NCI-H2081 (cell line): ENCODE measurements around the gene DHPS.
"Not testable (repeated sequence)": the region's sequence is repeated elsewhere in the genome, so short reads cannot be mapped to it uniquely, and the experiment has no call there.

Source experiments
- DNase-seq, 2 experiments: peaks; one replicate each; lab custom pipeline; 2025; lab: John Stamatoyannopoulos, UW

The DHPS gene

DNA sequence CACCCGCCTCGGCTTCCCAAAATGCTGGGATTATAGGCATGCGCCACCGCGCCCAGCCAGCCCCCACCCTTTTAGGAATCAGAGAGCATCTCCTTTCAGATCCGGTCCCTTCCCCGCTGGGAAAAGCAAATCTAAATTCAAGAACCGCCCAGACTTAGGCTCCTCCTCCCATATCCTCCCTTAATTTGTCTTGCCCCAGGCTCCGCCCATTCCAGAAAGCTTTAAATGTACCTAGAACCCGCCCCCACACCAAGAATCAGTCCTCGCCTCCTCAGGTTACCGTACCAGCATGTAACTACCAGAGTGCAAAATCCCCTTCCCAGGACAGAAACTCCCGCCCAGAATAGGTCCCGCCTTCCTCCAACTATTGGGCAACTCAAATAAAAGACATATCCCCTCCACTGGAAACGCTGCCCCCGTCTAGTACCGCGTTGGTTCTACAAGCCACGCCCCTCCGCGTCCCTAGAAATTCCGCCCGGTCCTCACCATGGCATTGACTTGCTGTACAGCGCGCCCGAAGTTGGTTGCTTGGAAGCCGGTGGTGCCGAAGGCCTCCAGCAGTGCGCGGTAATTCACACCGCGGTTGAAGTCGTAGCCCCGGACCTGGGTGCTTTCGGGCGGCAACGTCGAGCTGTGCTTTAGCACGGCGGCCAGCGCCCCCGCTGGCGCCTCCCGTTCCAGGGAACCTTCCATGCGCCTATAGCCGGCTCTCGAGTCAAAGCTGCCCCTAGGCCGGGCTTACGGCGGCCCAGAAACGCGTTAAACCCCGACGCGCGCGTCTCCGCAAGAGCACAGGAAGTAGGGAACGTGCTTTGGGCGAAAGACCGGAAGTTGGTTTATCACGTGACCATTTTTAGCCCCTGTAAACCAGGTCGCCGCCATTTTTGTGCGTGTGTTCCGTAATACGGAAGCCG, at the start of gene DHPS:
DHPS (minus strand) TSS at position 807 of the 914 bp plus-strand sequence; CDS start at position 693, 114 bp downstream.
- peak; percentile 95 to 96 for DNase-seq

DNA sequence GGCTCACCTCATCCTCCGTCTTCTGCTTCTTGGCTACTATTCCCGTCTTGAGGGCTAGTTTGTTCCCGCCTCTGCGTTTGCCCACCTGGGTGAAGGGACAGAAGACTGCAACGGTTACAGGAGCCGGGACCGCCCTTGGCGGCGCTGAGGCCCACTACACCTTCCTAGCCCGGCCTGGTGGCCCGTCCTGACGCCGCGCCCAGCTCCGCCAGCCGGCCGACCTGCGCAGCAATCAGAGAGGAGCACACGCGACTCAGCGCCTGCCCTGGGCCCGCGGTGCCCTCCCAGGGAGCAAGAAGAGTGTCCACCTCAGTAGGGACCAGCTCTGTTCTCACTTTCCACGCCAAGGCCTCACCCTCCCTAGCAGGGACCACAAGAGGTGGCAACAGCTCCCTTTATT, 49.7 kb upstream of the DHPS start:
- no peak for DNase-seq

DNA sequence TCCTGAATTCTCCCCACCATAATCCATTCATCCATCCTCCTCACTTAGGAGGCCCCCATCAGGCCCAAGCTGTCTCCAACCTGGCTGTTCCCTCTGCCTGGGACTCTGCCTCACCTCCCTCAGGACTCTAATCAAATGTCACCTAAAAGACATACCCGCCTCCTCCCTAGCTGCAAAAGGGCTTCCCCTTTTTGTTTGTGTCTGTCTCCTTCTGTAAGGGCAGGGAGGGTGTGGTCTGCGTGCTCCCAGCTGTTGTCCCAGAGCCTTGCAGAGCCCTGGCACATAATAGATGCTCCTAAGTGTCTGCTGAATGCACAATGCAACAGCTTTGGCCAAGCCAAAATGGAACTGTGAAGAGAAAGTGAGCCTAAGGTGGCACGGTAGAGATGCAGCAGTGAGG, 48.4 kb upstream of the DHPS start:
- no peak for DNase-seq

DNA sequence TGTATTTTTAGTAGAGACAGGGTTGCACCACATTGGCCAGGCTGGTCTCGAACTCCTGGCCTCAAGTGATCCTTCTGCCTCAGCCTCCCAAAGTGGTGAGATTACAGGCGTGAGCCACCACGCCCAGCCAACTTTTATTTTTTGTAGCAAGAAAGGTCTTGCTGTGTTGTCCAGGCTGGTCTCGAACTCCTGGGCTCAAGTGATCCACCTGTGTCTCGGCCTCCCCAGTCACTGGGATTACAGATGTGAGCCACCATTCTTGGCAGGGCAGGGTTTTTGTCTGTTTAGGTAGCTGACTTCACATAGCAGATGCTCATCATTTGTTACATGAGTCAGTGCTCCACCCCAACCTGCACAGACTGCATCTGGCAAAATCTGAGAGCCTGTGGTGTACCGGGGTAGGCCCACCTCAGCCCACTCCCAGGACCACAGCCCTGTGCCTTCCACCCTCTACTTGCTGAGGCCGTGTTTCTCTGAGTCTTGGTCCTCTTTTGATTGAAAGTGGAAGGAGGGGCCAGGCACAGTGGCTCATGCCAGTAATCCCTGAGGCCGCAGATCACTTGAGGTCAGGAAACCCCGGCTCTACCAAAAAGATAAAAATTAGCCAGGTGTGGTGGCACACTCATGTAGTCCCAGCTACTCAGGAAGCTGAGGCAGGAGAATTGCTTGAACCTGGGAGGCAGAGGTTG, 46.2 kb upstream of the DHPS start:
- no peak for DNase-seq

DNA sequence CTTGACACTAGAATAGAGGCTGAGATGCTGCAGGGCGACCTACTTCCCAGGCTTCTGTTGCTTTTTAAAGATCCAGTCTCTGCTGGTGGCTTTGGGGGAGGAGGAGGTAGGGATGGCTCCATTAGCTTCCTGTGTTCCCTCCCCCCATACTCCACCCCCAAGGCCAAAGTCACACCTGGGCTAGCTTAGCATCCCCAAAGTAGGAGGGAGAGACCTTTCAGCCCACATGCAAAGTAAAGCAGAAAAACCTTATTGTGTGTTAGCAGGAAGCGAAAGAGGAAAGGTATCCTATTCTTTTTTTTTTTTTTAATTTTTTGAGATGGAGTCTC, 45.3 kb upstream of the DHPS start:
- DNase-seq, result no peak

DNA sequence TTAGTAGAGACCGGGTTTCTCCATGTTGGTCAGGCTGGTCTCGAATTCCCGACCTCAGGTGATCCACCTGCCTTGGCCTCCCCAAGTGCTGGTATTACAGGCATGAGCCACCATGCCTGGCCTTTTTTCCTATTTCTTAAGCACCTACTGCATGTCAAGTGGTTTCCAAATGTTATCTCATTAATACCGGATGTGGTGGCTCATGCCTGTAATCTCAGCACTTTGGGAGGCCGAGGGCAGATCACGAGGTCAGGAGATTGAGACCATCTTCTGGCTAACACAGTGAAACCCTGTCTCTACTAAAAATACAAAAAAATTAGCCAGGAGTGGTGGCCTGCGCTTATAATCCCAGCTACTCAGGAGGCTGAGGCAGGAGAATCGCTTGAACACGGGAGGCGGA, 43.9 kb upstream of the DHPS start:
- DNase-seq, result not testable (repeated sequence)

DNA sequence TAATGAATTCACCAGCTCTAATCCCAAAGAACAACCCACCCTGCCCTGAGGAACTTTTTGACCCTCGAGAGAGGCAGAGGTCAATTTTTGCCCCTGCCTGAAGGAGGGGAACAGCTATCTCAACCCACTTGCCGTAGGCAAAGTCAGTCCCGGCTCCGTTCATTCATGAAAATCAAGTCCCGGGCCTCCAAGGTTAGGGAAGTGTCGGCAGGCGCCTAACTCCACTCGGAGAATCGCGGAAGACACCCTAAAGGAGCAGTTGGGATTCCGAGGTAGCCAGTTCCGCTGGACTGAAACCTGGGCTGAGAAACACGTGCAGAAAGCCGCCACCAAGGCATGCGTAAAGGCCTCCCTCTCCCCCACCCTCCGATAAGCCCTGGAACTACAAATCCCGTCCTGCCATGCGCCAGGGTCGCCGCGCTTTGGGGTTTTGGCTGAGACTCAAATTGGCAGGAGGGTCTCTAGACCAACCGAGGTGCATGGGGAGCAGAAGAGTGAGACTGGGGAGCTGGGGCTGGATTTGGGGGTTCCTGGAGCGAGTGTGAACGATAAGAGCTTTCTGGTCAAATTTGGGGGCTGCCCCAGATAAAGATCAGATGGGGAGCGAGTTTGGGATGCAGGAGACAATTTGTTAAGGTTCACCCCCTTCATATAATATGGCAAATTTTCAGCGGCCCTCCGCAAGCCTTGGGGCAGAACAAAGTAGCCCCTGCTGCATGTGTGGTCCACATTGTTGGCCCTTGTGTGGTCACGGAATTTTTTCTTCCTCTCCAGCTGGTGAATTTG, 42.2 kb upstream of the DHPS start, which contains the start of gene TNPO2:
TNPO2 (minus strand) TSS at position 292 of the 786 bp plus-strand sequence. CDS start 2,955 bp downstream, outside the sequence.
- peak; percentile 60 to 82 for DNase-seq

DNA sequence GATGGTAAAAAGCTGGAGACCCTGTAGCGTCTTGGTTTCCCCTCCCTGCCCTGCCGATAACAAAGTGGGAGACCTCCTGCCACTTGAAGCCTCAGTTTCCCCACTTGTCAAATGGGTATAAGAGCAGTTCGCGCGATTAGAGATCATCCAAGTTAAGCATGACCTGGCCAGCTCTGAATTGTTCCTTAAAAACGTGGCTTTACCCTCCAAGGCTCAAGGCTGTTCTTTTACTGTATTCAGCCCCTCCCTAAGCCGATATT, 41.6 kb upstream of the DHPS start:
- no peak for DNase-seq

DNA sequence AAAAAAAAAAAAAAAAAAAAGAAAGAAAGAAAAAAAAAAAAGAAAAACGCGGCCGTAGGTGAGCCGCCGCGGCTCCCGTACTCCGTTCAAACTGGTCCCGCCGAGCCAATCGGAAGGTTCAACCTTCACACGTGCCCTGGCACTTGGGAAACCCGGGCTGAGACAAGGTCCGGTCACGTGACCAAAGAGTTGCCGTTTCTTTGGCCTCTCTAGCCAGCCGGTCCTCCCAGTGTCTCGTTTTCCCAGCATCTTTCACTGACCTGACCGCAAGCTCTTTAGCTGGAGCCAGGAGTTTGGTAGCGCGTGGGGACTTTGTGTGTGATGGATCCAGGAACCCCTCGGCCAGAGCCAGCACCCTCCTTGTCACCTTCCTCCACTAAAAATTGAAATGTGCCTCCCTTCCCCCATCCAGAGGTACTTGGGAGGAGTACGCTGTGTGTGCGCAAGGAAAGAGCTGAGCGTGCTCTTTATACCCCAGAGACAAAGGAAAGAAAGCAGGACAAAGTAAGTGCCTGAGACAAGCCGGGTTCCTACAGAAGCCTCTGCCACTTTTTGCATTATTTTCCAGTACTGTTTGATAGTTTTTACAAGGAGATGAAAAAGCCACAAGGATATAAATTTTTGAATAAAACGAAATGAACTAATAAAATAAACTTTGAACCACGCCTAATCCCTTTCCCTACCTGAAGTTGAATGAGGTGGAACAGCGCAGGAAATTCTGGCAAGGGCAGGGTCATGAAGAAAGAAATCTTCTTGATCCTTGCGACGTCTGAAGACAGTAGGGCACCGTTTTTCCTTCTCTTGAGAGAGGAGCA, 41.1 kb upstream of the DHPS start:
- DNase-seq, result peak; percentile 97 to 100

DNA sequence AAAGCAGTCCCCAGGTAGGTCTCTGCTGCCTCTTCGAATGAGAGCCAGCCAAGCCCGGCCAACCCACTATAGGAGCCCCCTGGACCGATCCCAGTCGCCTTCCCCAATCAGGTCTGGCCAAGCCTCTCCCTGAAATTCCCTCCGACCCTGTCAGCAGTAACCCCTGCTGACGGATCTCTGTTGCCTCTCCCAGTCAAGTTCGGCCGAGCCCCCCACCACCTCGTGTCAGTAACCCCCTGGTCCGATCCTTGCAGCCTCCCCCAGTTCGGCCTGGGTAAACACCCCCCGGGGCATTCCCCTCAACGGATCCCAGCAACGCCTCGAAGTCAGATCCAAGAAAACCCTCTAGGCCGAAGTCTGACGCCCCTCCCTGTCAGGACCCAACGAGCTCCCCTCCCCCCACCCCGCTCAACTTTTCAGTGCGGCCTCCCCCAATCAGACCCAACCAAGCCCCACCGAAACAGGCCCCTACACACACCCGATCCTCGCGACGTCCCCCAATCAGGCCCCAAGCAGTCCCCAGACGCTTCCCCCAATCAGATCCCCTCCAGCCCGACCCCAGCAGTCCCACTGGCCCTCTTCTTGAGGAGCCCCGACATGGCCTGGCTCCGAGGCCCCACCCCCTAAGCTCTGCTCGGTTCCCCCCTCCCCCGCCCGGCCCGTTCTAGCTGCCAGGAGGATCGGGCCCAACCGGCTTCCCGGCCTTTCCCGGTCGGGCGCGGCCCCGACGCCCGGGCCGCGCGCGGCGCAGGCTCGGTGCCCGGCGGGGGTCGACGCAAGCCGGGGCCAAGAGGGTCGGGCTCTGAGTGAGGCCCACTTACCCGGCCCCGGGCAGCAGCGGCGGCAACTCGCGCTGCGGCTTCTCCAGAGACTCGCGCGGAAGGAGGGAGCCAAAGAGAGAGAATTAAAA, 40.2 kb upstream of the DHPS start:
- DNase-seq, result peak; percentile 33 to 58

DNA sequence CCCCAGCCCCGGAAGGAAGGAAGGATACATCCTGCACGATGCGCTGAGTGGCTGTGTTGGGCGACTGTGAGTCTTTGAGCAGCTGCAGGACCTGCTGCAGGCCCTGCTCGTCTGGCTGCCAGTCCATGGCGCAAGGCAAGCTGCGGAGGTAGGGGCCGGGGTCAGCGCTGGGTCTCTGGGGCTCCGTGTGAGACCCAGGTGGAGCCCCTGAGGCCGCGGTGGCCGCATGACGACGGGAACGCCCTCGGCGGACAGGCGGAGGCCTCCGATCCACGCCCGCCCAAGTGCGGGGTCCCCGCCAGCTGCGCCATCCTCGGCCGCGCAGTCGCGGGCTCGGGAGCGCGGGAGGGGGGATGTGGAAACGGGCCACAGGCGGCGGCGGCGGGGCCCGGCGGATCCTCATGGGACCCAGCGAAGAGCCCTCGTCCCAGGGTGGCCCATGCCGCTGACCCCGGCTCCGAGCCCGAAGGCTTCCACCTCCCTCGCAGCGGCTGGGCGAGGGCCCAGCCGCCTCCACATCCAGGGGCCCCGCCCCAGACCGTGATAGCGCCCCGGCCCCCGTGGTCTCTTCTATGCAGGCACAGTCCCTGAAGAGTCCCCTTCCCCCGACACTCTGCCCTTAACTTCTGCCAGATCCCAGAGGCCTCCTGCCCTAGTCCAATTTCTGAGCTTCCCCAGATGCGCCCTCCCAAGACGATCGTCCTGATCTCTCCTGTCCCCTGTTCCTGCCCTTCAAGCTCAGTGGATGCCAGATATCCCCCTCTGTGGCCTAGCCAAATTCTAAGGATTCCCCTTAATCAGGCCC, 39.4 kb upstream of the DHPS start:
- no peak for DNase-seq

DNA sequence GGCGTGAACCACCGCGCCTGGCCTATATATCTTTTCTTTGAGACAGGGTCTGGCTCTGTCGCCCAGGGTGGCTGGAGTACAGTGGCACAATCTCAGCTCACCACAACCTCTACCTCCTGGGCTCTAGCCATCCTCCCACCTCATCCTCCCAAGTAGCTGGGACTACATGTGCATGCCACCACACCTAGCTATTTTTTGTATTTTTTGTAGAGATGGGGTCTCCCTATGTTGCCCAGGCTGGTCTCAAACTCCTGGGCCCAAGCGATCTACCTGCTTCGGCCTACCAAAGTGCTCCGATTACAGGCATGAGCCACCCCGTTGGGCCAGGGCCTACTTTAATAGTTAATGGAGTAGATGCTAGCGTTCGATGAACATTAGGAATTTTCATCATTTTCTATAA, 38.6 kb upstream of the DHPS start:
- no peak for DNase-seq

DNA sequence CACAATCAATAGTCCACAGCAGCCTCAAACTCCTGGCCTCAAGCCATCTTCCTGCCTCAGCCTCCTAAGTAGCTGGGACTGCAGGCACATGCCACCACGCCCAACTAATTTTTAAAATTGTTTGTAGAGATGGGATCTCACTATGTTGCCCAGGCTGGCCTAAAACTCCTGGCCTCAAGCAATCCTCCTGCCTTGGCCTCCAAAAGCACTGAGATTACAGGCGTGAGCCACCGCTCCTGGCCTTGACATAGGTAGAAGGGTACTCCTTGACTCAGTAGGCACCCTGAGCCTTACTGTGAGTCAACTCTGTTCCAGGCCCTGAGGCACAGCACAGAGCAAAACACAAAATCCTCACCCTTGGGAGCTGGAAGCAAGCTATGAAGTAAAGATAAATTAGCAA, 34.2 kb upstream of the DHPS start:
- no peak for DNase-seq

DNA sequence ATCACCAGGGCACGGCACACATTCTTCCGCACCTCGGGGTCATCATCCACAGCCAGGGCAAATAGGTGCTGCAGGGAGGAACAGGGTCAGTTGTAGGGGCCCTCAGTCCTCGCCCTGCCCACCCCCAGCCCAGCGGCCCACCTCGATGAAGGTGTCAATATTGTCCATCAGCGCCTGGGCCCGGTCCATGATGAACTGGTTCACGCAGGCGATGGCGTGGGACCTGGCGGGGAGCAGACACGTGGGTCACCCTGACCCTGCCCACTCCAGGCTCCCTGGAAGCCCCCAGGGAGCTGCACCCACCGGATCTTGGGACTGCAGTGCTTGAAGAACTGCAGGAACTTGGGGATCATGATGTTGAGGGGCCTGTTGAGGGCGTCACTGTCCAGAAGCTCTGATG, 33.4 kb upstream of the DHPS start:
- no peak for DNase-seq

DNA sequence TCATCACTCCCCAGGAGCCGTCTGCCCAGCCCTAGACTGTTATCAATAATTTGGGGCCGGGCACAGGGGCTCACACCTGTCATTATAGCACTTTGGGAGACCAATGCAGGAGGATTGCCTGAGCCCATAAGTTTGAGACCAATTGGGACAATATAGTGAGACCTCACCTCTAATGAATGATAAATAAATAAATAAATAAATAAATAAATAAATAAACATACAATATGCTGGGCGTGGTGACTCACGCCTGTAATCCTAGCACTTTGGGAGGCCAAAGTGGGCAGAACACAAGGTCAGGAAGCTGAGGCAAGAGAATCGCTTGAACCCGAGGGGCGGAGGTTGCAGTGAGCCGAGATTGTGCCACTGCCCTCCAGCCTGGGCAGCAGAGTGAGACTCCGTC, 31.6 kb upstream of the DHPS start:
- DNase-seq, result not testable (repeated sequence)

DNA sequence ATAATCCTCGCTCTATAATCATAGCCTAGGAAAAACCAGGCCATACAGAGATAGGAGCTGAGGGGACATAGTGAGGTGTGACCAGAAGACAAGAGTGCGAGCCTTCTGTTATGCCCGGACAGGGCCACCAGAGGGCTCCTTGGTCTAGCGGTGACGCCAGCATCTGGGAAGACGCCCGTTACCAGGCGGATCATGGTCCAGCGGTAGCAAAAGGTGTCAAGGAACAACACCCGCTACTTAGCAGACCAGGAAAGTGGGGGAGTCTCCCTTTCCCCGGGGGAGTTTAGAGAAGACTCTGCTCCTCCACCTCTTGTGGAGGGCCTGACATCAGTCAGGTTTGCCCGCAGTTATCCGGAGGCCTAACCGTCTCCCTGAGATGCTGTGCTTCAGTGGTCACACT, 30.4 kb upstream of the DHPS start:
- DNase-seq, result not testable (repeated sequence)

DNA sequence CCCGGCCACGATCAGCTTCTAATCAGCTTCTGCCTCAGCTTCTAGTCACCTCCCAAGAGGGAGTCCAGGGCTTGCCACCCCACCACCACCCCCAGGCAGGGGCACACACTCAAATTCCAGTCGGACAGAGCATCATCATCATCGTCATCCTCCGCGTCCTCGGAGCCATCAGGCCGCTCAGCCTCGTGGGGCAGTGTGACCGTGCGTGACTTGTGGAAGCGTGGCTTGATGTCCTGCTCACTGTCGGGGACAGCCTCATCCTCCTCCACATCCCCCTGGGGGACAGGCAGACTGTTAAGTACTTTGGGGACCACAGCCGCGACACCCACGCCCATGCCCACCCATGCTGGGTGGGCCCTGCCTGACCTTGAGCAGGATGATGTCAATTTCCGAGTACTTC, 29.5 kb upstream of the DHPS start:
- no peak for DNase-seq

DNA sequence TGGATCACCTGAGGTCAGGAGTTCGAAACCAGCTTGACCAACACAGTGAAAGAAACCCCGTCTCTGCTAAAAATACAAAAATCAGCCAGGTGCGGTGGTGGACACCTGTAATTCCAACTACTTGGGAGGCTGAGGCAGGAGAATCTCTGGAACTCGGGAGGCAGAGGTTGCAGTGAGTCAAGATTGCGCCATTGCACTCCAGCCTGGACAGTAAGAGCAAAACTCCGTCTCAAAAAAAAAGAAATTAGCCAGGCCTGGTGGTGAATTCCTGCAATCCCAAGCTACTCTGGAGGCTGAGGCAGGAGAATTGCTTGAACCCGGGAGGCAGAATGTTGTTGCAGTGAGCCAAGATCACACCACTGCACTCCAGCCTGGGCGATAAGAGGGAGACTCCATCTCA, 27.0 kb upstream of the DHPS start:
- no peak for DNase-seq

DNA sequence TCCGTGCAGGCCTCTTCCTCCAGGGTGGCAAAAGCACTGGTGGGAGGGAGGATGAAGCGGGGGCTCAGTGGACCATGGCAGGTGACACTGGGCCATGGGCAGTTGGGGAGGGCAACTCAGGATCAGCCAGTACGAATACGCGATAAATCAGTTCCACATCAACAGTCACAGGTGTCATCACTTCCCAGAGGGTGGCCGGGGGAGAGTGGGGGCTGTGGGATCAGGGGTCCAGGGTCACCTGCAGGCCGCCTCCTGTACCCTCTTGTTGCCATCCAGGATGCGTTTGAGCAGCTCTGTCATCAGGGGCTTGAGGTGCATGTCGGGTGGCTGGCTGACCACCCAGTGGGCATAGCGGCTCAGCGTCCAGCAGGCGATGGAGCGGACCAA, 24.6 kb upstream of the DHPS start:
- no peak for DNase-seq
